Stimulated activated CD4-positive, alpha-beta T cell treated with anti-CD3 and anti-CD28 coated beads, TNF-alpha, amount 100 ng/mL, for 24 hours (primary cell): ENCODE results near the gene MFSD12.
"Not testable (repeated sequence)": the region's sequence is repeated elsewhere in the genome, so short reads cannot be mapped to it uniquely, and the experiment has no call there.

Experiments
- DNase-seq, 3 experiments: peaks; one replicate each; pipeline ENCODE4 v3.0.0-alpha.2; 2020; ENCODE audit warnings: low read depth in 3 of 3

MFSD12 gene

DNA sequence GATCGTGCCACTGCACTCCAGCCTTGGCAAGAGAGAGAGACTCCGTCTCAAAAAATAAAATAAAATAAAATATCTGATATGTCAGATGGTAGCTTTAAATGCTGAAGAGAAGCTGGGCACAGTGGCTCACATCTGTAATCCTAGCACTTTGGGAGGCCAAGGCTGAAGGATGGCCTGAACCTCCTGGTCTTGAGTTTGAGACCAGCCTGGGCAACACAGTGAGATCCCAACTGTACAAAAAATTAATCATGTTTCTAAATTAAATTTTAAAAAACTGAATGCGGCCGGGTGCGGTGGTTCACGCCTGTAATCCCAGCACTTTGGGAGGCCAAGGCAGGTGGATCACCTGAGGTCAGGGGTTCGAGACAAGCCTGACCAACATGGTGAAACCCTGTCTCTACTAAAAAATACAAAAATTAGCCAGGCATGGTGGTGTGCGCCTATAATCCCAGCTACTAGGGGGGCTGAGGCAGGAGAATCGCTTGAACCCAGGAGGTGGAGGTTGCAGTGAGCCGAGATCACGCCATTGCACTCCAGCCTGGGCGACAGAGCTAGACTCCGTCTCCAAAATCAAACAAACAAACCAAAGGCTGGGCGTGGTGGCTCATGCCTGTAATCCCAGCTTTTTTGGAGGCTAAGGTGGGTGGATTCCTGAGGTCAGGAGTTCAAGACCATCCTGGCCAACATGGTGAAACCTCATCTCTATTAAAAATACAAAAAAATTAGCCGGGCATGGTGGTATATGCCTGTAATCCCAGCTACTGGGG lies 26.8 kb upstream of the MFSD12 start:
- DNase-seq, result not testable (repeated sequence)

DNA sequence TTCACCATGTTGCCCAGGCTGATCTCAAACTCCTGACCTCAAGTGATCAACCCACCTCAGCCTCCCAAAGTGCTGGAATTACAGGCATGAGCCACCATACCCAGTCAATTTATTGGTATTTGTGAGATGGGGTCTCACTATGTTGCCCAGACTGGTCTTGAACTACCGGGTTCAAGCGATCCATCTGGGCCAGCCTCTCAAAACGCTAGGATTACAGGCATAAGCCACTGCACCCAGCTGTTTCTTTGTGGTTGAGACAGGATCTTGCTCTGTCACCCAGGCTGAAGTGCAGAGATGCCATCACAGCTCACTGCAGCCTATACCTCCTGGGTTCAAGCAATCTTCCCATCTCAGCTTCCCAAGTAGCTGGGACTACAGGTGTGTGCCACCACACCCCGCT lies 24.4 kb upstream of the MFSD12 start:
- not testable (repeated sequence) for DNase-seq

DNA sequence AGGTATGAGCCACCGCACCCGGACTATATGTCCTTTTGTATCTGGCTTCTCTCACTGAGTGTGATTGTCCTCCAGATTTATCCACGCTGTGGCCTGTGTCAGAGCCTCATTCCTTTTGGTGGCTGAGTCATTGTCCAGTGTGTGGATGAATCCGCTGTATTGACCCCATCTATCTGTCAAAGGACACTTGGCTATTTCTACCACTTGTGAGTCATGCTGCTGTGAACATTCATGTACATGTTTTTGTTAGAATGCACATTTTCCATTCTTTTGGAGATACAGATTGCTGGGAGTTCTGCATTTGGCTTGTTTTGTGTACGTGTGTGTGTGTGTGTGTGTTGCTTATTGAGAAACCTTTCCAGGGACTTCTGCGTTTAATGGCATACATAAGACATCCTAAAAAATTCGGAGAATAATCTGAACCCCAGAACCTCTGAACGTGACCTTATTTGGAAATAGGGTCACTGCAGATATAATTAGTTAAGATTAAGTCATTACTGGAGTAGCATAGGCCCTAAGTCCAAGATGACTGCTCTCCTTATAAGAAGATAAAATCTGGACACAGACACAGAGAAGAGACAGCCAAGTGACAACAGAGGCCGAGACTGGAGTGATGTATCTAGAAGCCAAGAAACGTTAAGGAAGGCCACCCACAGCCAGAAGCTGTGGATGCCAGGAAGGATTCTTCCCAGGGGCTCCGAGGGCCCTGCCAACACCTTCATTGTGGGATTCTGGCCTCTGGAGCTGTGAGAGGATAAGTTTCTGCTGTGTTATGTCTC lies 23.0 kb upstream of the MFSD12 start:
- DNase-seq, result no peak

DNA sequence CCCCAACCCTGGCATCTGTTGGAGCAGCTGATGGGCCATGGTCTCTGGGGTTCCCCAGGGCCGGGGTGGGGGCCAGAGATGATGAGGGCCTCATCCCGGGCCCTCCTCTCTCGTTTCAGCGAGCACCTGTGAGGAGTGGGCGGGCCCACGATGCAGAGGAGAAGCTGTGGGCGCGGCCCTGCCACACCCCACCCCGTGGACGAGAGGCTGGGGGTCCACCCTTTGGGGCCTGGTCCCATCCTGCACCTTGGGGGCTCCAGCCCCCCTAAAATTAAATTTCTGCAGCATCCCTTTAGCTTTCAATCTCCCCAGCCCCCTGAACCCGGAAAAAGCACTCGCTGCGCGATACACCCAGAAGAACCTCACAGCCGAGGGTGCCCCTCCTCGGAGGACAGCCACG lies 21.0 kb upstream of the MFSD12 start:
- no peak for DNase-seq

DNA sequence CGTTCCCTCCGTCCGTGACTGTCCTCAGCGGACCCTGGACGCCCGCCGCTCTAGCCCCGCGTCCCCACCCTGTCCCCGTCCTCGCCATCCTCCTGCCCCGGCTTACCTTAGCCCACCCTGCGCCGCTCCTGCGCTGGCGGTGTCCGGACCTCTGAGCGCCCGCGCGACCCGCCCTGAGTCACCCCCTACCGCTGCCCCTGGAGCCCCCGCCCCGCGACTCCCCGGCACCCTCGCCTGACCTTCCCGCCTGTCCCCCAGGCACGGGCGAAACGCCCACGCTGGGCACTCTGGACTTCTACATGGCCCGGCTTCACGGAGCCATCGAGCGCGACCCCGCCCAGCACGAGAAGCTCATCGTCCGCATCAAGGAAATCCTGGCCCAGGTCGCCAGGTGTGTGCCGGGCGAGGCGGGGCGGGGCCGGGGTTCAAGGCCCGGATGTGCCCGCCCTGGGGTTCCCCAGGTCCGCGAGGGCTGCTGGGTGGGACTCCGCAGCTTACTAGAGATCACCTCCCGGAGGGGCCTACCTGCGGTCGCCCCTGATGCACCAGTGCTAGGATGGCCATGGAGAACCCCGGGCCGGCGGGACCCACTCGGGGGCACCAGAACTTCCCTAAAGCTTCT lies 20.4 kb upstream of the MFSD12 start:
- DNase-seq, result no peak

DNA sequence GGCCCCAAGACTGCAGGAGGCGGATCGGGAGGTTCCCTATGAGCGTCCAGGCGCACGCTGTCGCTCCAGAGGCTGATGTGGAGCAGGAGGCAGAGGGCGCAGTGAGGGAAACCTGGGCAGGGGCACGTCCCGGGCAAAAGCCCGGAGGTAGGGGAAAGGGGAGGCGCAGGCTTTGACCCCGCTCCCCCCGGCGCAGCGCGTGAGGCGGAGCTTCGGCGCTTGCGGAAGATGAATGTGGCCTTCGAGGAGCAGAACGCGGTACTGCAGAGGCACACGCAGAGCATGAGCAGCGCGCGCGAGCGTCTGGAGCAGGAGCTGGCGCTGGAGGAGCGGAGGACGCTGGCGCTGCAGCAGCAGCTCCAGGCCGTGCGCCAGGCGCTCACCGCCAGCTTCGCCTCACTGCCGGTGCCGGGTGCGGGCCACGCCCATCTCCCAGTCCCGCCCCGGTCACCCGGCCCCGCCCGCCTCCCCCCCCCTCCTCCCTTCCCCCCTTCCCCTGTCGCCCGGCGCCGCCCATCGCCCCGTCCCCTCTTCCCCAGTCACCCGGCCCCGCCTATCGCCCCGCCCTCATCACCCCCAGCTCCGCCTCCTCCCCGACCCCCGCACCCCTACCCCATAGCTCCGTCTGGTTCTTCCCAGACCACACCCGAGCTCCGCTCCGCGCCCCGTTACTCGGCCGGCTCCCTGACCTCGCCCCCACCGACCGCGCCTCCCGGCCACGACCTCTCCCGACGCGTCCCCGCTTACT lies 19.5 kb upstream of the MFSD12 start:
- no peak for DNase-seq

DNA sequence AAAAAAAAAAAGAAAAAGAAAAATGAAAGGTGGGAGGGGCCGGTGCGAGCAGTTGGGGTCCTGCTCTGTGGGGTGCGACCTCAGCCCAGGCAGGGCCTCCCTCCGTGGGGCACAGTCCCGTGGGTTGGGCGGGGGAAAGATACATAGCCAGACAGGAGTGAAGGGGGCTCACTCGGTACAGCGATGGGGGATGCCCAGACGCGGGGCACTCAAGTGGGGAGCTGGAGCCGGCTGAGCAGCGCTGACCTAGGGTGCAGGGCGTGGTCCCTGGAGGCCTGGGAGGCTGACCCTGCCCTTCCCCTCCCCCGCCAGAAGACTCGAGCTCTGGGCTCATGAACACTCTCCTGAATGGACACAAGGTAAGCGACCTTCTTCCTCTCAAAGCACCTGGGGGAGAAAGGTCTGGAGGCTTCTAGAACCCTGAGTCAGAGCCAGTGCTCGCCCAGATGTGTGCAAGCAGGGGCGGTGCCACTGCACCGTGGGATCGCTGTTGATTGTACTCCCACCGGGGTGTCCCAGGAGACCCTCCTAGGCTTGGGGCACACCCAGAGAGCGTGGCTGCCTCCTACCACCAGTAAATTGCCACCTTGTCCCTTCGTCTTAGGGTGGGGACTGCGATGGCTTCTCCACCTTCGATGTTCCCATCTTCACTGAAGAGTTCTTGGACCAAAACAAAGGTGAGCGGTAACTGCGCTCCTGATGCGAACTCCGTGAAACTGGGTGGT lies 18.7 kb upstream of the MFSD12 start:
- DNase-seq, result no peak

DNA sequence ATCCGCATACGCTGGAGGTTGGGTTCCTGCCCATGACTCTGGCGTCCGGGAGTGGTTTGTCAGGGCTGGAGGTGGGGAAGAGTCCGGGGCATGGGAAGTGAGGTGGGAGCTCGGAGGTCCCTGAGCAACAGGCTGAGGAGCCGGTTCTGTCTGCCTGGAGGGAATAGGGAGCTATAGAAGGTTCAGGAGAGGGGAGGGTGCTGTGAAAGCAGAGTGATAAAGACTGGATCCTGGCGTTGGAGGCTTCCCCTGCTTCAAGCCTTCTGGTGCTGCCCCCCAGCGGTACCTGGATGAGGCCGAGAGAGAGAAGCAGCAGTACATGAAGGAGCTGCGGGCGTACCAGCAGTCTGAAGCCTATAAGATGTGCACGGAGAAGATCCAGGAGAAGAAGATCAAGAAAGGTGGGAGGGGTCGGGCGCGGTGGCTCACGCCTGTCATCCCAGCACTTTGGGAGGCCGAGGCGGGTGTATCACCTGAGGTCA lies 17.9 kb upstream of the MFSD12 start:
- DNase-seq, result no peak

DNA sequence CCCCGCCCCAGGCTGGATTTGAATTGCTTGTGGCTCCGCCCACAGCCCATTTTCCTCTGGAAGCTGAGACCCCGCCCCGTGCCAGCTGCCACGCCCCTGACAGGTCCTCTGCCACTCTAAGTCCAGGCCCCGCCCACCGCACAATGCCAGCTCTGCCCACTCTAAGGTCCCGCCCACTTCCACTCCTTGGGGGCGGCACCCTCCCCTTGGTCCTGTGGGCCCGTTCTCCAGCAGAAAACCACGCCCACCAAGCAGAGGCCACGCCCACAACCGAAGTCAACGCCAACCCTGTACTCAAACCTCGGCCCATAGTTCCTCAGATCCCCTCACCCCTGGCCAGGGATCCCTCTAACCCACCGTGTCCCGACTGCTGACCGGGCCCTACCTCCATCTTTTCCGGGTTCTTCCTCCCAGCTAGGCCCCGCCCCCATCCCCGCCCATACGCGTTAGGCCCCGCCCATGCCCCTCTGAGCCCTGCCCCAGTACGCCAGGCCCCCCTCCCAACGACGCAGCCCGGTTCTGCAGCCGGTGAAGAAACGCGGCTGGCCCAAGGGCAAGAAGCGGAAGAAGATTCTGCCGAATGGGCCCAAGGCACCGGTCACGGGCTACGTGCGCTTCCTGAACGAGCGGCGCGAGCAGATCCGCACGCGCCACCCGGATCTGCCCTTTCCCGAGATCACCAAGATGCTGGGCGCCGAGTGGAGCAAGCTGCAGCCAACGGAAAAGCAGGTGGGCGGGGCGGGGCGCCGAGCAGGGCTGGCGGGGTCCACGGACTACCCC lies 16.7 kb upstream of the MFSD12 start:
- peak; percentile 60 to 91 (median 67) for DNase-seq

DNA sequence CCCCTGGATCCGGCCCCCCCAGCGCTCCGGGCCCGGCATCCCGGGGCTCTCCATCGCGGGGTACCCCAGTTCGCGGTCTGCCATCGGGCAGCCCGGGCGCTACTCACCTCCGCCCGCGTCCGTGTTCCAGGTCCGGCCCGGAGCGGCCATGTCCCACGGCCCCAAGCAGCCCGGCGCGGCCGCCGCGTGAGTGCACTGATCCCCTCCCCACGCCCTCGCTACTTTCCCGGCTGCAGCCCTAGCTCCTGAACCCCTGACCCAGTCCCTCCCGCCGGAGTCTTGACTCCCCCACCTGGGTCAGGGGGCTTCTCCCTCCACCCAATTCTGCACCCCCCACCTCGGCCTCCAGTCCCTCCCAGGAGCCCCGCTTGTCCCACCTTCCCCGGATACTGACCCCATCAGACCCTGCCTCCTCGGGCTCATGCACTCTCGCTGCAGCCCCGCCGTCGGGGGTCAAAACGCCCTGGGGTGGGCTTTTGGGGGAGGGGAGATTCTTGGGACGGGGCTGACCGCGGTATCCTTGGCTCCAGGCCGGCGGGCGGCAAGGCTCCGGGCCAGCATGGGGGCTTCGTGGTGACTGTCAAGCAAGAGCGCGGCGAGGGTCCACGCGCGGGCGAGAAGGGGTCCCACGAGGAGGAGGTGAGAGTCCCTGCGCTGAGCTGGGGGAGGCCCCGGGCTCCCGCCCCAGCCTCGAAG lies 15.9 kb upstream of the MFSD12 start:
- DNase-seq, result no peak

DNA sequence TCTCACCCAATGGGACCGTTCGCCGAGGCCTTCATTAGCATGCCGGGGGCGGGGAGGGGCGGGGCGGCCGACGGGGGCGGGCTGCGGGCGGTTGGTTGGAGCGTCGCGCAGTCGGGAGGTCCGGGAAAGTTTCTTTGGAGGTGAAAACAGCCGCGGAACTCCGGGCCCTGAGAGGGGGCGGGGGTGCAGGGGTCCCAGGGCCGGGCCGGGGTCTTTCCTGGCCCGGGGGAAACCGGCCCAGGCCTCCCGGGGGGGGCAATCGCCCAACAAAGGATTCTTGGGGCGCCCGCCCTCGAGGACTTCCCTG lies 15.4 kb upstream of the MFSD12 start, which contains the start of gene HMG20B:
TSS of gene HMG20B (plus strand) at position 90 of the 307 bp plus-strand sequence. CDS start 366 bp downstream, outside the sequence.
- DNase-seq, result no peak

DNA sequence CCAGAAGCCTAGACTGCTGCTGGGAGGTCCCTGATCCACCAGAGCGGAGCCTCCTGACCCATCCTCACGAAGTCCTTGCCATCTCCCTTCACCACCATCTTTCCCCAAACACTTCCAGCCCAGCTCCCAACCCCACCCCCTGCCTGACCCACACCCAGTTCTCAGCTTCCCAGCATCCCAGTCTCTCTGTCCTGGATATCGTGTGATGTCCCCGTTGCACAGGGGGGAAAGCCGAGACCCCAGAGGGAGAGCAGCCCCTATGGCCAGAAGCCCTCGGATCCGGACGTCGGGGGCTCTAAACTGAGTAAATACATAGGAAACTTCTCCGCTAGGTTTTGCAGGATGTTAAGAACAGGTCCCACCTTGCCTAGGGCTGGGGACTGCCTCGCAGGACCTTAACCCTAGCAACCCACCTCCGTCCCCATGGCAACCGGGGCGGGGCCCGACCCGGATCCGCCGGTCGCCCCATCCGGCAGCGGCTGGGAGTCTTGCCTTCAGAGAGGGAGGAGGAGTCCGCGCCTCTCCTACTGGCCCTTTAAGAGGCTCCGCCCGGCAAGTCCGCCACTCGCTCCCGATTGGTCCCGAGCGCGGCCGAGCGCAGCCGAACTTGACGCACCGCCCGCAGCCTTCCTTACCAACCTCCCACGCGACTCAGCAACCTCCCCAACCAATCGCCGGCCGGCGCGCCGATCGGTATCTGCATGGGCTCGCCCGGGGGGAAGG lies 14.9 kb upstream of the MFSD12 start:
- peak; percentile 98 to 99 (median 98) for DNase-seq

DNA sequence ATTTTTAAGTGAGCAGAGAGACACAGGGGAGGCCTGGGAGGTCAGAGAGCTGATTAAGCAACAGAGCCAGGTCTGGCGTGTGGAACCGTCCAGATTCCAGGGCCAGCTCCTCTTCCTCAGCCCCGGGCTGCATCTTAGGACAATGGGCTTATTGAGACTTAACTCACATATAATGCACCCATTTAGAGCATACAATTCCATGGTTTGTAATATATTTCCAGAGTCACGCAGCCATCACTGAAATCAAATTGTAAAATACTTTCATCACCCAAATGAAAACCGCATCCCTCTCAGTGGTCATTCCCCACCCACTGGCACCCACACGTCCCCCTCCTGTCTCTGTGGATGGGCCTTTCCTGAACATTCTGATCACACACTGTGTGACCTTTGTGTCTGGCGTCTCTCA lies 13.2 kb upstream of the MFSD12 start:
- no peak for DNase-seq

DNA sequence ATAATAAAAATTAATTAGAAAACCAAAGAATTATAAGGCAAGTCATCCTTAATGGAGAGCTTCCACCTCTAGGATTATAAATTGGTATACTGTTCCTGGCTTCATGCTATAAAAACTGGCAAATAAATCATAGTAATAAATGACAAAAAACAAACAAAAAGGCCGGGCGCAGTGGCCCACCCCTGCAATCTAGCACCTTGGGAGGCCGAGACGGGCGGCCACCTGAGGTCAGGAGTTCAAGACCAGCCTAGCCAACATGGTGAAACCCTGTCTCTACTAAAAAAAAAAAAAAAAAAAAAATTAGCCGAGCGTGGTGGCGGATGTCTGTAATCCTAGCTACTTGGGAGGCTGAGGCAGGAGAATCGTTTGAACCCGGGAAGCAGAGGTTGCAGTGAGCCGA lies 12.7 kb upstream of the MFSD12 start:
- not testable (repeated sequence) for DNase-seq

DNA sequence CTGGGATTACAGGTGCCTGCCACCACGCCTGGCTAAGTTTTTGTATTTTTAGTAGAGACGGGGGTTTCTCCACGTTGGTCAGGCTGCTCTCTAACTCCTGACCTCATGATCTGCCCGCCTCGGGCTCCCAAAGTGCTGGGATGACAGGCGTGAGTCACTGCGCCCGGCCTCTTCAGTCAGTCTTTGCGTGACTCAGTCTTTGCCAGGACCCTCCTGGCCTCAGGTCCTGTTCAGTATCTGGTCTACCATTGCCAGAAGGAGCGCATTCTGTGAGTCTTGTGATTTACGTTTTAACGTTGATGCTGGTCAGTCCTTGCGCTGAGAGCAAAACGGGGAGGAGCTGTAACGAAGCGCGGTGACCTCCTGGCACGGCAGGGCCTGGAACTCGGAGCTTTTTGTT lies 7.8 kb upstream of the MFSD12 start:
- no peak for DNase-seq

DNA sequence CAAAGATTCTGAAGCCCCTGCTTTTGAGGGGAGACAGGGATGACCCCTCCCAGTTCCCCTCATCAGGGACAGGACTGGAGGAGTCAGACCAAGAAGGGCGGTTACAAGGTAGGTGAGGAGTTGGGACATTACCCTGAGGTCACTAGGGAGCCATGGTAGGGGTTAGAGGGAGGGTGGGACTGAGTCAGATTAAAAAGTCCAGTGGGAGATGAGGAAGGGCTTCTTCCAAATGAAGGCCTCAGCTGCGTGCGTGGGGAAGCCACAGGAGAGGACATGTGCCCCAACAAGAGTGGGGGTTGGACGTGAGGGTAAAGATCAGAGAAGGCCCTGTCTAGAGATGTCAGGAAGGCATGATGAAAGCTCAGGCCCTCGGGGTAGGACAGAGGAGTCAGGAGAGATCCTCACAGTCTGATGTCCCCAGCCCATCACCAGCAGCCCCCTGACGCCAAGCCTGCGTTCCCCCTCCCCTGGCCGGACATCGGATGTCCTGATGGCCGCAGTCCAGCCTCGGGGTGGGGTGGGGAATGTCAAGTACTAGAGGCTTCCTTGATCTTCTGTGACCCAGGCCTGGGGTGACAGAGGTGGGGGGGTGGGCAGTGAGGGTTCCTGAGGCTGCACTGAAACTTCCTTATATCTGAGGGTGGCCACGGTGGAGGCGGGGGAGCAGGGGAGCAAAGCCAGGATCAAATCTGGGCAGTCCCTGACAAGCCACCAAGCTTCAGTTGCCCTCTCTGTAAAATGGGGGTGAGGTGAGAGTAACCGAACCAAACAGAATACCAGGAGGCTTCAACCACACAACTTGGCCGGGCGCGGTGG lies 6.5 kb upstream of the MFSD12 start:
- DNase-seq, result no peak

DNA sequence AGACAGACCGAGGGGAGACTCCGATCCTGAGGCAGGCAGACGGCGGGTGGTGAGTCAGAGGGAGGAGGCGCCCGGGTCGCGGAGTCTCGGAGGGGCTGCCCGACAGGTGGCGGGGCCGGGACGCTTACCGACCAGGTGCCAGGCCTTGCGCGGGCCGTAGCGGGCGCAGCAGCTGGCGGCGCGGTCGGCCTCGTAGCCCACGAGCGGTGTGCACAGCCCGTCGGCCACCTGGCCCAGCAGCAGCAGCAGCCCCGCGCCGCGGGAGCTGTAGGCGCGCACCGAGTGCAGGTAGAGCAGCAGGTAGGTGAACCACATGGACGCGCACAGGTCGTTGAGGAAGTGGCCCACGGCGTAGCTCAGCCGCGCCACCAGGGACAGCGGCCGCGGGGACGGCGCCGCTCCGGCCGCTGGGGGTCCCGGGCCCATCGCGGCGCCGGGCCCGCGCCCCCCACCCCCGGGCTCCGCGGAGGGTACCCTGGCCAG lies 367 bp downstream of the MFSD12 start:
- DNase-seq, result peak; percentile 40 to 64 (median 51)

DNA sequence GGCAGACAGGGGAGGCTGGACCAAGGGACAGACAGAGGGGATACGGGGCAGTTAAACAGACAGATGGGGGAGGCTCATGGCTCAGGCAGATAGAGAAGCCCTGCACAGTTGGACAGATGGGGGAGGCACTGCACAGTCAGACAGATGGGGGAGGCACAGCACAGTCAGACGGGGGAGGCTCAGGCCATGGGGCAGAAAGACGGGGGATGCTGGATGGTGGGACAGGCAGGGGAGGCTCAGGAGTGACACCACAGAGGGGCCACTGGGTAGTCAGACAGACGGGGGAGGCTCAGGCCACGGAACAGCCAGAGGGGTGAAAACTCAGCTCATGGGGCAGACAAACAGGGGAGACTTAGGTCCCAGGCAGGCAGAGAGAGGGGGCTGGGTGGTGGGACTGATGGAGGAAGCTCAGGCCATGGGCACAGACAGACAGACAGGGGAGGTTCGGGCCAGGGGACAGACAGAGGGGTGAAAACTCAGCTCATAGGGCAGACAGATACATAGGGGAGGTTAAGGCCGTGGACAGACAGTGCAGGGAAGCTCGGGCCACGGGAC lies 886 bp downstream of the MFSD12 start:
- no peak for DNase-seq
